ENCODE data around the gene SDSL. TPM values are rescaled to one million over a fixed set of nuclear protein-coding genes. Genes with fewer than 3 reads are reported as not detected.

The SDSL gene
- total RNA-seq, 2 donors from 2014 or later, result 0.29 to 3.2 TPM

GRCh38 chr12:113473942-113474341, 51.8 kb downstream of the SDSL start:
- no peak for DNase-seq
- Mint-ChIP-seq H3K27me3 (ENCODE audit: low read depth) (peaks cover 84% of the 10 kb centered on the region), H3K27ac (no peak overlapping the region), H3K4me1 (ENCODE audit: low read depth) (peaks cover 18% of the 10 kb centered on the region), H3K36me3 (ENCODE audit: insufficient read depth in 2 of 2) (peaks cover 0 to 2% of the 10 kb centered on the region in 2 donors), H3K4me3 (peak overlapping the region; percentile 48 to 56), H3K9me3 (no peaks in the 10 kb centered on the region)
- ATAC-seq (replicated peaks in 1 of 2), result peak in 1 of 2 donors; percentile 25

GRCh38 chr12:113474635-113475436, 52.7 kb downstream of the SDSL start:
- H3K27ac Mint-ChIP-seq, result no peak overlapping the region
- peaks cover 84% of the 10 kb centered on the region for H3K27me3 Mint-ChIP-seq (ENCODE audit: low read depth)
- H3K4me3 Mint-ChIP-seq, result peak overlapping the region; percentile 48 to 56
- no peak for ATAC-seq (replicated peaks in 1 of 2)
- peaks cover 3 to 4% of the 10 kb centered on the region in 2 donors for H3K36me3 Mint-ChIP-seq (ENCODE audit: insufficient read depth in 2 of 2)
- peaks cover 27% of the 10 kb centered on the region for H3K4me1 Mint-ChIP-seq (ENCODE audit: low read depth)
- no peak for DNase-seq
- H3K9me3 Mint-ChIP-seq, result peaks cover 0 to 2% of the 10 kb centered on the region in 2 donors

GRCh38 chr12:113475451-113476175, 53.4 kb downstream of the SDSL start:
- no peak for ATAC-seq (replicated peaks in 1 of 2)
- H3K27ac Mint-ChIP-seq, result no peak overlapping the region

GRCh38 chr12:113476176-113476986, 54.2 kb downstream of the SDSL start:
- Mint-ChIP-seq H3K4me3 (no peak overlapping the region), H3K4me1 (ENCODE audit: low read depth) (peaks cover 22% of the 10 kb centered on the region), H3K27me3 (ENCODE audit: low read depth) (peaks cover 86% of the 10 kb centered on the region), H3K9me3 (peaks cover 0 to 2% of the 10 kb centered on the region in 2 donors), H3K27ac (no peak overlapping the region), H3K36me3 (ENCODE audit: insufficient read depth in 2 of 2) (peaks cover 3 to 4% of the 10 kb centered on the region in 2 donors)
- no peak for ATAC-seq (replicated peaks in 1 of 2)
- no peak for DNase-seq

More at GRCh38 chr12:113475451-113476175, 53.4 kb downstream of the SDSL start:
- no peak for DNase-seq
- Mint-ChIP-seq H3K27me3 (ENCODE audit: low read depth) (peaks cover 84% of the 10 kb centered on the region), H3K36me3 (ENCODE audit: insufficient read depth in 2 of 2) (peaks cover 3 to 4% of the 10 kb centered on the region in 2 donors), H3K9me3 (peaks cover 0 to 2% of the 10 kb centered on the region in 2 donors), H3K4me3 (peak overlapping the region in 1 of 2 donors; percentile 48), H3K4me1 (ENCODE audit: low read depth) (peaks cover 27% of the 10 kb centered on the region)

- Mint-ChIP-seq H3K36me3 (ENCODE audit: insufficient read depth in 2 of 2) (peaks cover 3 to 4% of the 10 kb centered on the region in 2 donors), H3K9me3 (peaks cover 0 to 2% of the 10 kb centered on the region in 2 donors), H3K4me1 (ENCODE audit: low read depth) (peaks cover 18% of the 10 kb centered on the region), H3K4me3 (no peak overlapping the region), H3K27me3 (ENCODE audit: low read depth) (peaks cover 83% of the 10 kb centered on the region), H3K27ac (no peak overlapping the region)
- no peak for ATAC-seq (replicated peaks in 1 of 2)
- no peak for DNase-seq
These were observed 55.1 kb downstream of the SDSL start for GRCh38 chr12:113477171-113477841.

- Mint-ChIP-seq H3K4me1 (ENCODE audit: low read depth) (peaks cover 18% of the 10 kb centered on the region), H3K27me3 (ENCODE audit: low read depth) (peaks cover 83% of the 10 kb centered on the region), H3K27ac (no peak overlapping the region), H3K36me3 (ENCODE audit: insufficient read depth in 2 of 2) (peaks cover 3 to 4% of the 10 kb centered on the region in 2 donors), H3K9me3 (peaks cover 0 to 2% of the 10 kb centered on the region in 2 donors), H3K4me3 (no peak overlapping the region)
- DNase-seq (no peak), ATAC-seq (replicated peaks in 1 of 2) (no peak)
These were observed 55.6 kb downstream of the SDSL start for GRCh38 chr12:113477842-113478215.

- ATAC-seq (replicated peaks in 1 of 2) (no peak), DNase-seq (no peak)
- Mint-ChIP-seq H3K4me3 (no peak overlapping the region), H3K4me1 (ENCODE audit: low read depth) (peaks cover 18% of the 10 kb centered on the region), H3K27ac (no peak overlapping the region), H3K36me3 (ENCODE audit: insufficient read depth in 2 of 2) (peaks cover 3 to 4% of the 10 kb centered on the region in 2 donors), H3K9me3 (peaks cover 0 to 2% of the 10 kb centered on the region in 2 donors), H3K27me3 (ENCODE audit: low read depth) (peaks cover 83% of the 10 kb centered on the region)
These were observed 56.3 kb downstream of the SDSL start for GRCh38 chr12:113478351-113479011.

GRCh38 chr12:113479216-113479589, 57.0 kb downstream of the SDSL start:
- H3K4me1 Mint-ChIP-seq (ENCODE audit: low read depth), result peaks cover 16% of the 10 kb centered on the region

GRCh38 chr12:113479590-113480335, 57.6 kb downstream of the SDSL start:
- peaks cover 11% of the 10 kb centered on the region for H3K4me1 Mint-ChIP-seq (ENCODE audit: low read depth)
- H3K27me3 Mint-ChIP-seq (ENCODE audit: low read depth), result peaks cover 73% of the 10 kb centered on the region
- ATAC-seq (replicated peaks in 1 of 2), result no peak
- peaks cover 3 to 4% of the 10 kb centered on the region in 2 donors for H3K36me3 Mint-ChIP-seq (ENCODE audit: insufficient read depth in 2 of 2)
- H3K27ac Mint-ChIP-seq, result peak overlapping the region; percentile 69
- peak overlapping the region; percentile 27 to 39 for H3K4me3 Mint-ChIP-seq
- DNase-seq, result peak; percentile 40 to 59
- H3K9me3 Mint-ChIP-seq, result peaks cover 0 to 2% of the 10 kb centered on the region in 2 donors

More at GRCh38 chr12:113479216-113479589, 57.0 kb downstream of the SDSL start:
- ATAC-seq (replicated peaks in 1 of 2) (no peak), DNase-seq (no peak)
- peaks cover 79% of the 10 kb centered on the region for H3K27me3 Mint-ChIP-seq (ENCODE audit: low read depth)
- H3K36me3 Mint-ChIP-seq (ENCODE audit: insufficient read depth in 2 of 2), result peaks cover 3 to 4% of the 10 kb centered on the region in 2 donors
- H3K27ac Mint-ChIP-seq, result peak overlapping the region; percentile 3
- H3K9me3 Mint-ChIP-seq, result peaks cover 0 to 2% of the 10 kb centered on the region in 2 donors
- no peak overlapping the region for H3K4me3 Mint-ChIP-seq

- Mint-ChIP-seq H3K27ac (peak overlapping the region; percentile 69), H3K27me3 (ENCODE audit: low read depth) (peaks cover 66% of the 10 kb centered on the region), H3K4me3 (no peak overlapping the region), H3K9me3 (peaks cover 0 to 2% of the 10 kb centered on the region in 2 donors), H3K36me3 (ENCODE audit: insufficient read depth in 2 of 2) (peaks cover 3 to 4% of the 10 kb centered on the region in 2 donors), H3K4me1 (ENCODE audit: low read depth) (peaks cover 11% of the 10 kb centered on the region)
- DNase-seq, result no peak
- no peak for ATAC-seq (replicated peaks in 1 of 2)
These were observed 58.3 kb downstream of the SDSL start for GRCh38 chr12:113480336-113480971.

- Mint-ChIP-seq H3K36me3 (ENCODE audit: insufficient read depth in 2 of 2) (peaks cover 3 to 4% of the 10 kb centered on the region in 2 donors), H3K4me3 (no peak overlapping the region), H3K4me1 (ENCODE audit: low read depth) (peaks cover 11% of the 10 kb centered on the region), H3K9me3 (peaks cover 1 to 2% of the 10 kb centered on the region in 2 donors), H3K27ac (no peak overlapping the region), H3K27me3 (ENCODE audit: low read depth) (peaks cover 67% of the 10 kb centered on the region)
- ATAC-seq (replicated peaks in 1 of 2) (no peak), DNase-seq (no peak)
These were observed 60.2 kb downstream of the SDSL start for GRCh38 chr12:113482334-113482733.

All from activated T-cell treated with anti-CD3 and anti-CD28 coated beads, Interleukin-2, amount 50 U/mL, for 72 hours (primary cell).